ENCODE measurements around the gene PPHLN1.
"Not testable (repeated sequence)": the region's sequence is repeated elsewhere in the genome, so short reads cannot be mapped to it uniquely, and the experiment has no call there.

PPHLN1 gene

GRCh38 chr12:42323856-42324255, 2.1 kb upstream of the PPHLN1 start:
- no peak for DNase-seq (ENCODE audit: low spot score)

GRCh38 chr12:42325326-42325652, 678 bp upstream of the PPHLN1 start:
- no peak for DNase-seq (ENCODE audit: low spot score)

GRCh38 chr12:42326541-42327226, 717 bp downstream of the PPHLN1 start:
- peak; percentile 30 for DNase-seq (ENCODE audit: low spot score)

GRCh38 chr12:42327227-42327590, 1.2 kb downstream of the PPHLN1 start:
- no peak for DNase-seq (ENCODE audit: low spot score)

GRCh38 chr12:42330097-42330496, 4.1 kb downstream of the PPHLN1 start:
- DNase-seq (ENCODE audit: low spot score): not testable (repeated sequence)

GRCh38 chr12:42332301-42333285, 6.6 kb downstream of the PPHLN1 start:
- DNase-seq (ENCODE audit: low spot score): peak; percentile 58

GRCh38 chr12:42336286-42336685, 10.3 kb downstream of the PPHLN1 start:
- DNase-seq (ENCODE audit: low spot score): no peak

GRCh38 chr12:42338280-42338679, 12.3 kb downstream of the PPHLN1 start:
- DNase-seq (ENCODE audit: low spot score): no peak

GRCh38 chr12:42342028-42342427, 16.1 kb downstream of the PPHLN1 start:
- no peak for DNase-seq (ENCODE audit: low spot score)

GRCh38 chr12:42343721-42344120, 17.8 kb downstream of the PPHLN1 start:
- no peak for DNase-seq (ENCODE audit: low spot score)

GRCh38 chr12:42346403-42347002, 20.5 kb downstream of the PPHLN1 start:
- DNase-seq (ENCODE audit: low spot score): no peak

- DNase-seq (ENCODE audit: low spot score): not testable (repeated sequence)
Measured at GRCh38 chr12:42349119-42350020, 23.4 kb downstream of the PPHLN1 start.

GRCh38 chr12:42350021-42350407, 24.0 kb downstream of the PPHLN1 start:
- DNase-seq (ENCODE audit: low spot score): not testable (repeated sequence)

- no peak for DNase-seq (ENCODE audit: low spot score)
Measured at GRCh38 chr12:42356344-42356743, 30.4 kb downstream of the PPHLN1 start.

GRCh38 chr12:42360747-42361403, 34.9 kb downstream of the PPHLN1 start:
- no peak for DNase-seq (ENCODE audit: low spot score)

- DNase-seq (ENCODE audit: low spot score): no peak
Measured at GRCh38 chr12:42361909-42362646, 36.1 kb downstream of the PPHLN1 start.

- no peak for DNase-seq (ENCODE audit: low spot score)
Measured at GRCh38 chr12:42362647-42363260, 36.8 kb downstream of the PPHLN1 start.

GRCh38 chr12:42364692-42365091, 38.7 kb downstream of the PPHLN1 start:
- DNase-seq (ENCODE audit: low spot score): no peak

GRCh38 chr12:42365486-42365885, 39.5 kb downstream of the PPHLN1 start:
- no peak for DNase-seq (ENCODE audit: low spot score)

GRCh38 chr12:42370013-42370412, 44.0 kb downstream of the PPHLN1 start:
- DNase-seq (ENCODE audit: low spot score): no peak
